ENCODE data around the gene FAM83C. TPM values are rescaled to one million over a fixed set of nuclear protein-coding genes. Genes with fewer than 3 reads are reported as not detected.
A peak's percentile ranks its signal among the peaks of the same experiment; 100 is the strongest.

FAM83C gene
- total RNA-seq, 1 experiment from 2014 or later, result not detected

- Histone ChIP-seq H3K27me3 (ENCODE audit: low read length) (no peaks in the 10 kb centered on the region), H3K9me3 (ENCODE audit: low read length) (no peaks in the 10 kb centered on the region), H2AFZ (ENCODE audit: low read length) (no peak overlapping the region), H4K20me1 (ENCODE audit: insufficient read depth, low read depth, low read length) (peaks cover 7% of the 10 kb centered on the region; the same call in 1 of the 2 replicates), H3K9me2 (replicated peaks; ENCODE audit: insufficient read depth, low read length) (no peaks in the 10 kb centered on the region), H3K4me2 (ENCODE audit: low read depth, low read length, poor library complexity, severe bottlenecking) (no peak overlapping the region), H3K79me2 (ENCODE audit: low read length) (peaks cover 41% of the 10 kb centered on the region), H3K36me3 (ENCODE audit: insufficient read depth, low read length) (peaks cover 20% of the 10 kb centered on the region), H3K27ac (ENCODE audit: low read length) (no peak overlapping the region), H3K4me1 (ENCODE audit: low read length) (peaks cover 23% of the 10 kb centered on the region), H3K4me3 (ENCODE audit: low read length) (no peak overlapping the region), H3K9ac (ENCODE audit: low read length) (no peak overlapping the region)
- no peak for DNase-seq
These were observed 13.2 kb downstream of the FAM83C start for GRCh38 chr20:35279040-35279439.

- peaks cover 29% of the 10 kb centered on the region for H3K79me2 ChIP-seq (ENCODE audit: low read length)
- H3K4me1 ChIP-seq (ENCODE audit: low read length), result peaks cover 30% of the 10 kb centered on the region
- no peak within 1 kb of the TSS for H2AFZ ChIP-seq (ENCODE audit: low read length)
- peak within 1 kb of the TSS; percentile 81 for H3K27ac ChIP-seq (ENCODE audit: low read length)
- H3K9ac ChIP-seq (ENCODE audit: low read length), result peak within 1 kb of the TSS; percentile 99
- peaks cover 5% of the 10 kb centered on the region; the same call in 1 of the 2 replicates for H4K20me1 ChIP-seq (ENCODE audit: insufficient read depth, low read depth, low read length)
- H3K9me2 ChIP-seq (replicated peaks; ENCODE audit: insufficient read depth, low read length), result no peaks in the 10 kb centered on the region
- DNase-seq, result peak; percentile 97
- H3K27me3 ChIP-seq (ENCODE audit: low read length), result no peaks in the 10 kb centered on the region
- peak within 1 kb of the TSS; percentile 99 for H3K4me3 ChIP-seq (ENCODE audit: low read length)
- H3K4me2 ChIP-seq (ENCODE audit: low read depth, low read length, poor library complexity, severe bottlenecking), result peak within 1 kb of the TSS; percentile 97
- H3K9me3 ChIP-seq (ENCODE audit: low read length), result no peaks in the 10 kb centered on the region
- H3K36me3 ChIP-seq (ENCODE audit: insufficient read depth, low read length), result peaks cover 16% of the 10 kb centered on the region
These were observed 14.5 kb downstream of the FAM83C start, which contains the start of gene MMP24OS for GRCh38 chr20:35277531-35278395. Gene MMP24OS, minus strand, starts transcription at chr20:35278122. Its CDS starts 193 bp downstream, at chr20:35277929.

- H2AFZ ChIP-seq (ENCODE audit: low read length), result no peak overlapping the region
- peaks cover 11% of the 10 kb centered on the region for H3K36me3 ChIP-seq (ENCODE audit: insufficient read depth, low read length)
These were observed 15.1 kb downstream of the FAM83C start for GRCh38 chr20:35277127-35277526.

GRCh38 chr20:35276408-35276807, 15.8 kb downstream of the FAM83C start:
- H3K4me3 ChIP-seq (ENCODE audit: low read length), result peak overlapping the region; percentile 99

More at GRCh38 chr20:35277127-35277526, 15.1 kb downstream of the FAM83C start:
- H3K4me2 ChIP-seq (ENCODE audit: low read depth, low read length, poor library complexity, severe bottlenecking), result peak overlapping the region; percentile 97
- H3K79me2 ChIP-seq (ENCODE audit: low read length), result peaks cover 23% of the 10 kb centered on the region
- H4K20me1 ChIP-seq (ENCODE audit: insufficient read depth, low read depth, low read length), result peaks cover 5% of the 10 kb centered on the region; the same call in 1 of the 2 replicates
- no peak for DNase-seq
- no peaks in the 10 kb centered on the region for H3K9me3 ChIP-seq (ENCODE audit: low read length)
- peak overlapping the region; percentile 99 for H3K4me3 ChIP-seq (ENCODE audit: low read length)
- H3K9ac ChIP-seq (ENCODE audit: low read length), result peak overlapping the region; percentile 99
- no peaks in the 10 kb centered on the region for H3K9me2 ChIP-seq (replicated peaks; ENCODE audit: insufficient read depth, low read length)
- peaks cover 35% of the 10 kb centered on the region for H3K4me1 ChIP-seq (ENCODE audit: low read length)
- peak overlapping the region; percentile 81 for H3K27ac ChIP-seq (ENCODE audit: low read length)
- no peaks in the 10 kb centered on the region for H3K27me3 ChIP-seq (ENCODE audit: low read length)

GRCh38 chr20:35275741-35276251, 16.4 kb downstream of the FAM83C start:
- no peaks in the 10 kb centered on the region for H3K9me2 ChIP-seq (replicated peaks; ENCODE audit: insufficient read depth, low read length)
- H4K20me1 ChIP-seq (ENCODE audit: insufficient read depth, low read depth, low read length), result peaks cover 5% of the 10 kb centered on the region; the same call in 1 of the 2 replicates
- H3K4me2 ChIP-seq (ENCODE audit: low read depth, low read length, poor library complexity, severe bottlenecking), result peak overlapping the region; percentile 97
- H3K9ac ChIP-seq (ENCODE audit: low read length), result no peak overlapping the region
- no peak overlapping the region for H3K4me3 ChIP-seq (ENCODE audit: low read length)
- no peak for DNase-seq
- H2AFZ ChIP-seq (ENCODE audit: low read length), result no peak overlapping the region
- peaks cover 14% of the 10 kb centered on the region for H3K79me2 ChIP-seq (ENCODE audit: low read length)
- H3K27me3 ChIP-seq (ENCODE audit: low read length), result no peaks in the 10 kb centered on the region
- peaks cover 48% of the 10 kb centered on the region for H3K4me1 ChIP-seq (ENCODE audit: low read length)
- no peaks in the 10 kb centered on the region for H3K9me3 ChIP-seq (ENCODE audit: low read length)
- peaks cover 6% of the 10 kb centered on the region; the same call in 1 of the 2 replicates for H3K36me3 ChIP-seq (ENCODE audit: insufficient read depth, low read length)
- H3K27ac ChIP-seq (ENCODE audit: low read length), result no peak overlapping the region

More at GRCh38 chr20:35276408-35276807, 15.8 kb downstream of the FAM83C start:
- Histone ChIP-seq H3K9me2 (replicated peaks; ENCODE audit: insufficient read depth, low read length) (no peaks in the 10 kb centered on the region), H3K4me1 (ENCODE audit: low read length) (peaks cover 42% of the 10 kb centered on the region), H3K9me3 (ENCODE audit: low read length) (no peaks in the 10 kb centered on the region), H3K27ac (ENCODE audit: low read length) (peak overlapping the region; percentile 81), H3K36me3 (ENCODE audit: insufficient read depth, low read length) (peaks cover 7% of the 10 kb centered on the region), H4K20me1 (ENCODE audit: insufficient read depth, low read depth, low read length) (peaks cover 5% of the 10 kb centered on the region; the same call in 1 of the 2 replicates), H3K79me2 (ENCODE audit: low read length) (peaks cover 16% of the 10 kb centered on the region), H3K27me3 (ENCODE audit: low read length) (no peaks in the 10 kb centered on the region), H3K4me2 (ENCODE audit: low read depth, low read length, poor library complexity, severe bottlenecking) (peak overlapping the region; percentile 97), H3K9ac (ENCODE audit: low read length) (peak overlapping the region; percentile 99), H2AFZ (ENCODE audit: low read length) (no peak overlapping the region)
- DNase-seq, result no peak

GRCh38 chr20:35274172-35275092, 17.8 kb downstream of the FAM83C start:
- Histone ChIP-seq H3K79me2 (ENCODE audit: low read length) (peaks cover 14% of the 10 kb centered on the region), H3K27ac (ENCODE audit: low read length) (peak overlapping the region; percentile 52), H3K36me3 (ENCODE audit: insufficient read depth, low read length) (no peaks in the 10 kb centered on the region)

GRCh38 chr20:35273449-35274171, 18.6 kb downstream of the FAM83C start:
- Histone ChIP-seq H3K36me3 (ENCODE audit: insufficient read depth, low read length) (no peaks in the 10 kb centered on the region), H4K20me1 (ENCODE audit: insufficient read depth, low read depth, low read length) (no peaks in the 10 kb centered on the region), H3K4me3 (ENCODE audit: low read length) (no peak overlapping the region), H2AFZ (ENCODE audit: low read length) (no peak overlapping the region), H3K27ac (ENCODE audit: low read length) (peak overlapping the region; percentile 52), H3K9ac (ENCODE audit: low read length) (peak overlapping the region; percentile 34; the same call in 1 of the 2 replicates), H3K4me2 (ENCODE audit: low read depth, low read length, poor library complexity, severe bottlenecking) (peak overlapping the region; percentile 38), H3K4me1 (ENCODE audit: low read length) (peaks cover 55% of the 10 kb centered on the region), H3K9me3 (ENCODE audit: low read length) (no peaks in the 10 kb centered on the region), H3K79me2 (ENCODE audit: low read length) (peaks cover 14% of the 10 kb centered on the region), H3K9me2 (replicated peaks; ENCODE audit: insufficient read depth, low read length) (no peaks in the 10 kb centered on the region), H3K27me3 (ENCODE audit: low read length) (no peaks in the 10 kb centered on the region)
- peak; percentile 95 for DNase-seq

More at GRCh38 chr20:35274172-35275092, 17.8 kb downstream of the FAM83C start:
- H3K4me3 ChIP-seq (ENCODE audit: low read length), result no peak overlapping the region
- H3K27me3 ChIP-seq (ENCODE audit: low read length), result no peaks in the 10 kb centered on the region
- no peaks in the 10 kb centered on the region for H4K20me1 ChIP-seq (ENCODE audit: insufficient read depth, low read depth, low read length)
- no peak for DNase-seq
- peaks cover 55% of the 10 kb centered on the region for H3K4me1 ChIP-seq (ENCODE audit: low read length)
- H2AFZ ChIP-seq (ENCODE audit: low read length), result no peak overlapping the region
- peak overlapping the region; percentile 38 for H3K4me2 ChIP-seq (ENCODE audit: low read depth, low read length, poor library complexity, severe bottlenecking)
- H3K9me3 ChIP-seq (ENCODE audit: low read length), result no peaks in the 10 kb centered on the region
- peak overlapping the region; percentile 34; the same call in 1 of the 2 replicates for H3K9ac ChIP-seq (ENCODE audit: low read length)
- no peaks in the 10 kb centered on the region for H3K9me2 ChIP-seq (replicated peaks; ENCODE audit: insufficient read depth, low read length)

Data from Karpas-422 (cell line).